Activated CD4-positive, alpha-beta T cell treated with anti-CD3 and anti-CD28 coated beads for 4 hours (primary cell): ENCODE data around the gene MAFB.

ENCODE experiments used
- DNase-seq, 2 donors: peaks; one replicate each; pipeline ENCODE4 v3.0.0-alpha.2; 2020

The MAFB gene

DNA sequence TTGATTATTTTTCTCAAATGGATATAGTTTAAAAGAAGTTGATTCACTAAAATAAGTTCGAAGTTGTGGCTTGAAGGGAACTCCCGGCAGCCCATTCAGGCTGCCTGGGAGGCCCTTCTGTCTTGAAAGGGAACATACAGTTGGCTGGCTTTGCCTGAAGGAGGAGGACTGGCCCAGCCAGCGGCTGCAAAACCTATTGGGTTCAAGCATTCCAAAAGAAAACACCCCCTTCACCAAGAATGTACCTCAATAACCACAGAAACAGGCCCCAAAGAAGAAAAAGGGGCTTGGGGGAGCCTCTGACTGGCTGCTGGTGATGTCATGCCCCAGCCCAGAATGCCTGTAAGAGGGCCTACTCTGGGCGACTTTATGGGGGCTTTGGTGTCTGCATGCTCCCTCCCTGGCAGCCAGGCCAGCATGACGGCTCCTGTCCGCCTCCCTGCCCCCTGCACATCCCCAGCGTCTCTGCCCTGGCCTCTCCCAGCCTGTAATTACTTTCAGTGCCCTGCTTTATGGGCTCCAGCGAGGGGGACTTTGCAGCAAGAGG is 36.5 kb downstream of the MAFB start:
- no peak for DNase-seq

- no peak for DNase-seq
Observed at GRCh38 chr20:40651151-40651550, 37.9 kb downstream of the MAFB start.

- no peak for DNase-seq
Observed at GRCh38 chr20:40650707-40651106, 38.3 kb downstream of the MAFB start.

DNA sequence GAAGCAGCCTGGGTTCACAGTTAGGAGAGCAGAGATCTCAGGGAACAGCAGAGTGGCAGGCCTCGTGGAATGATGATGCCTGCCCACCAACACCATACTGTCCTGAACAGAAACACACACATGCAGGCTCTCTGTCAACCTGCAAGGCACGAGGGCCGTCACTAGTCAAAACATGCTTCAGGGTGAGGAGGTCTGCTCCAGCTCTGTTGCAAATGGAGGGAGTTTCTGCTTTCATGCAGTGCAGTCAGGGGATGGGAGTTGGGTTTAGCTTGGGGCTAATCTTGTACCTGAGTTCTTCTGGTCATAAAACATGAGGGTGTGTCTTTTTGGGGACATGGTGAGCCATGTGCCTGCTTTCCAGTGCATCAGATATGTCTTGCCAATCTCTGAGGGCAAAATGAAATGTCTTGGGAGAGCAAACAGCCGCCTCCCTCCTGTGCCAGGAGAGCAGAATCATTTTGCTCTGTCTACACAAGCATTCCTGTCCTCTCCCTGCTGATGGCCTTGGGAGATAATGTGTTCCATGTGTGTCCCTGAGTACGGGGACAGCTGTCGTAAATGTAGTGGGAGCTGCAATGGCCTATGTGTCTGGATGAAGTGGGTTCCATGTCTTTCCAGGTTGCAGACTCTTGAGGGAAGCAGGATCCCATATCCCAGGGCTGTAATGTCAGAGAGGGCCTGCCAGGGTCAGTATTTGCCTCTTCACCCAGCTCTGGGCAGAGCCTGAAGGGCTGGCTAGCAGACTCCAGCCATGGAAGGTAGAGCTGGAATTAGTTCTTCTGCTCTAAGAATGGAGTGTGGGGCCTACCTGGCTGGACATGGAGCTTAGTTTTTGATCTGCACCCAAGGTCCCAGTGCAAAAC is 40.6 kb downstream of the MAFB start:
- DNase-seq = no peak

DNA sequence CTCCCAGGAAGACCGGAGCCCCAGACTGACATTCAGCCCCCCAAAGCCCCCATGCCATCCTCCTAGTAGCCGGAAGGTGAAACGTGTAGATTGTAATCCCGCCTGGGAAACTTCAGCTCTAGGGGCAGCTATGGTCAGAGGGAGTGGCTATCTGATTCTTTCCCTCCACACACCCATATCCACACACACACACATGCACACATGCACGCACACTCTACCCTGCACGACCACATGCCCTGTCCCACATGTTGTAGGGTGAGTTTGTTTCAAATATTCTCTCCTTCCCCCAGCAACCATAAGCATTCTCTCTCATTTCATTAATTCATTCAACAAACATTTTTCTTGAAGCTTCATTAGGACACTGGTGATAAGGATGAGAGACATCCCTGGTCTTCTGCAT is 42.2 kb downstream of the MAFB start:
- DNase-seq = no peak

DNA sequence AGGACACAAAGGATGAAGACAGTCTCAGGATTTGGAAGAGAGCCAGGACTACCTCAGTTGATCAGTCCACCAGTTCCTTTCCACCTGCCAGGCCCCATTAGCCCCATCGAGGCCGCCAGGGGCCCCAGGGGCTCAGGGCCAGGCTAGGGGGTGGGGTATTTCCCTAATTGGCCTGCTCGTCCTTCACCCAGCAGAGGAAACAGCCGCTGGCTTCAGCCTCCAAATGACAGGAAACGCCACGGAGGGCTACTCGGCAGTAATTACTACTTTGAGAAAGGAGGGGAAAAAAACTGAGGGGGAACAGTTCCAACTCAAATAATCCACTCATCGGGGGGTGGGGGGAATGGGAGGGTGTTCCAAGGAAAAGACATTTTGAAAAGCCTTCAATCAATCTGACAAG is 42.7 kb downstream of the MAFB start:
- no peak for DNase-seq

GRCh38 chr20:40644863-40645262 is 44.2 kb downstream of the MAFB start:
- DNase-seq = no peak

DNA sequence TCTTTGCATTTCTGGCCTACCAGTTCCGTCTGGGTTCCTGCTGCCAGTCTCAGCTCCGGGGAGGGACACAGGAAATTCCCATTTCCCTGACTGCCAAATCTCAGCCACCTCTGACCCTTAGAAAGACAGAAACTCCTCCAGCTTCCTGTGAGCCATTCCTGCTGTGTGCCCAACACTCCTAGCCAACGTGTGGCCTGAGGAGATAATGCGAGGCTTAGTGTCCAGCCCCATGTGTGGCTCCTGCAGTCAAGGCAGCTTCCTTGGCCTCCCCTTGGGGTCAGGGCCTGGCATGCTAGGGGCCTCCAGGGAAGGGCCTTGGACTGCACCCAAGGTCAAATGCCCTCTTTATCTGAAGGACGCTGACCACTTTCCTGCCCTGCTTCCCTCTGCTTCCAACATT is 45.1 kb downstream of the MAFB start:
- DNase-seq = no peak

GRCh38 chr20:40641809-40642208 is 47.2 kb downstream of the MAFB start:
- DNase-seq = no peak

DNA sequence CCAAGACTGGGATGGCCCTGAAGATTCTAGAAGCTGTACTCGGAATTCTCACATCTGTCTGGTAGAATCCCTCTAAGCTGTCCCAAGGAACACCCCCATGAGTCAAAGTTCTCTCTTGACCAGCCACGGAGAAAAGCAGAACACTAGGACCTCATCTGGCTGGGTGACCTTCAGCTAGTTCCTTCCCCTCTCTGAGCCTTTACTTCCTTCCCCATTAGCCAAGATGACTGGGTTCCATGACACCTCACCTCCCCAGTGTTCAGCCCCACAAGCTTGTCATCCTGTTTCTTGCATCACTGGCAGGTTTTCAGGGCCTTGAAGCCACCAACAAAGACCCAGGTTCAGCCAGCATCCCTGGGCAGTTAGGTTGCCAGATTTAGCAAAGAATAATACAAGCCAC is 47.8 kb downstream of the MAFB start:
- DNase-seq = no peak

DNA sequence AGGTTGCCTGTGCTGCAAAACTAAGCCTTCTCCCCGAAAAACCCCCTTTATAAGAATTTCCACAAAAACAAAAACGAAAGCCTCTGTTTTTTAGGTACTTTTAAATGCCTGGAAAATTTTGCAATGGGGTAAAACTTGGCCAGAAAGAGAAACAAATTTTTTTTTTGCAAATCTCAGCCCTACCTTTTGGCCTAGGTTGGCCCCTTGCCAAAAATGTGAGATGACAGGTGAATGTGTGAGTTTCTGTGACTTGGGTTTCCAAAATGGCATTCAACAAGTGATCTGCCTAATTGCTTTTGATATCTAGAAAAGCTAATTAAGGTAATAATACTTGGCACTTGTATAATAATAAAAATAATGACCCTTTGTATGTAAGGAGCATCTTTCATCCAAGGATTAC is 48.4 kb downstream of the MAFB start:
- no peak for DNase-seq

- no peak for DNase-seq
Observed at GRCh38 chr20:40639676-40640355, 49.2 kb downstream of the MAFB start.

GRCh38 chr20:40639132-40639531 is 49.9 kb downstream of the MAFB start:
- DNase-seq = no peak

DNA sequence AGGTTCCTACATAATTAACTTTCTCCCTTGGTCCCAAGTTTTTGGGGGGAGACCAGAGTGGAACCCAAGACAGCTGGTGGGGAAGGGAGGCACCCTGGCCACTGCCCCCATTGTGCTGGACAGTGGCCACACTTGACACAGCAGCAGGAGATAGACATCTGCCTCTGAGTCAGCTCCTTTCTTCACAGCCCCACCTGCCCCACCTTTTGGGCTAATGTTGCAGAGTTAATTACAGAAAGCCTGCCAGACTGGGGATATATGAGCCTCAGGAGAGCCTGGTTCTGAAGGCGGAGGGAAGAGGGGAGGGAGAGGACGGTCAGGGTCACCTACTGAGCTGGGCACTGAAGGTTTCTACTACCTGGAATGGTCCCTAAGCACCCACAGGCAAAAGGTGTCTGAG is 50.6 kb downstream of the MAFB start:
- DNase-seq = no peak

GRCh38 chr20:40637176-40637575 is 51.9 kb downstream of the MAFB start:
- DNase-seq = no peak

DNA sequence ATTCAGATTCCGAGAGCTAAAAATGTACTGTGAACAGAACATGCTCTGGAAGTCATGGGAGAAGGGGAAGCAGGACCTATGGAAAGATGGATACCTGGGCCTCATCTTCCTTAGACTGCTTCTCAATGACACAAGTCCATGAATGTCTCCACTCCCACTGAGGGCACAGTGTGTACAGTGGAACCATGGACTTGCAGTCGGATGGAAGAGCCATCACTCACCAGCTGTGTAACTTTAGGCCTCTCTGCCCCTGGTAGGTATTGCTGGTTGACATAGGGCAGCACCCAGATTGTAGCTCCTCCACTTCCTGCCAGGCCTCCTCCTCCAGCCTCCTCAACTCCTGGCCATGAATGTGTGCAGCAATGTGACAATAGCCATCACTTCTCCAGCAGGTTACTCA is 52.5 kb downstream of the MAFB start:
- no peak for DNase-seq

DNA sequence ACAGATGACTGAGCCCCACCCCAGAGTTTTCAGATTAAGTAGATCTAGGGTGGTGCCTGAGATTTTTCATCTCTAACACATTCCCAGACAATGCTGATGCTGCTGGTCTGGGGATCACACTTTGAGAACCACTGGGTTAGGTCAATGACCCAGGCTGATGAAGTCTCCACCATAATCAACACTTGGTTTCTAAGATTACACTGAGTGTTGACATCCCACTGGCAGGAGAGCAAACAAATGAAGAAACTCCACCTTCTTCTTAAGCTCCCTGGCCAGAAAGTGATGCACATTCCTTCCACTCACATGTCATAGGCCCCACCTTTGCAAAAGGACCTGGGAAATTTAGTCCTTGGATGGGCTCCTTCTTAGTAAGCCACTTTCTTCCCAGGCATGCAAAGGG is 53.1 kb downstream of the MAFB start:
- no peak for DNase-seq
